Stimulated activated CD8-positive, alpha-beta memory T cell treated with anti-CD3 and anti-CD28 coated beads, Interleukin-12 subunit alpha, Interleukin-12 subunit beta, amount 100 ng/mL, for 24 hours (primary cell): Measurements from ENCODE around the gene WNT7A.

Source experiments
- DNase-seq: peaks from one replicate; pipeline ENCODE4 v3.0.0-alpha.2; 2020; ENCODE audit errors: extremely low read depth

Gene WNT7A

GRCh38 chr3:13770170-13771169 lies 109.4 kb downstream of the WNT7A start:
- DNase-seq: no peak

GRCh38 chr3:13769422-13769821 lies 110.4 kb downstream of the WNT7A start:
- DNase-seq: no peak

- no peak for DNase-seq
Measured at GRCh38 chr3:13768453-13768852, 111.4 kb downstream of the WNT7A start.

GRCh38 chr3:13767896-13768295 lies 112.0 kb downstream of the WNT7A start:
- no peak for DNase-seq

- DNase-seq: no peak
Measured at GRCh38 chr3:13767030-13767429, 112.8 kb downstream of the WNT7A start.
